H9 (cell line): ENCODE results near the gene ACTN3. TPM values are rescaled to one million over a fixed set of nuclear protein-coding genes. Genes with fewer than 3 reads are reported as not detected.

Source experiments
- DNase-seq: peaks from one replicate; pipeline ENCODE4 v3.0.0-alpha.2; 2017
- H2AFZ ChIP-seq: one replicate; pipeline ENCODE4 v1.6.1; 2013; ENCODE audit warnings: mild to moderate bottlenecking, low read length, control low read depth, moderate library complexity
- H2AK5ac ChIP-seq: 2 replicates; pipeline ENCODE4 v1.6.1; 2013; ENCODE audit warnings: low read length, control low read depth, mixed read lengths; ENCODE audit not compliant: insufficient read length
- H2BK120ac ChIP-seq: one replicate; pipeline ENCODE4 v1.6.1; 2013; ENCODE audit warnings: low read depth, mild to moderate bottlenecking, low read length, control low read depth, inconsistent platforms; ENCODE audit not compliant: poor library complexity, severe bottlenecking
- H2BK12ac ChIP-seq: 2 replicates; pipeline ENCODE4 v1.6.1; 2013; ENCODE audit warnings: low read length, control low read depth, mixed read lengths, low read depth; ENCODE audit not compliant: insufficient read length
- H2BK15ac ChIP-seq: 2 replicates; pipeline ENCODE4 v1.6.1; 2013; ENCODE audit warnings: low read depth, low read length, control low read depth
- H2BK20ac ChIP-seq: one replicate; pipeline ENCODE4 v1.6.1; 2013; ENCODE audit warnings: low read depth, mild to moderate bottlenecking, low read length, control low read depth, inconsistent platforms; ENCODE audit not compliant: poor library complexity, severe bottlenecking
- H2BK5ac ChIP-seq: 2 replicates; pipeline ENCODE4 v1.6.1; 2013; ENCODE audit warnings: low read length, control low read depth, mixed read lengths; ENCODE audit not compliant: insufficient read length
- H3K14ac ChIP-seq: 2 replicates; pipeline ENCODE4 v1.6.1; 2013; ENCODE audit warnings: low read length, control low read depth; ENCODE audit not compliant: insufficient read depth
- H3K18ac ChIP-seq: 2 replicates; pipeline ENCODE4 v1.6.1; 2013; ENCODE audit warnings: low read depth, mild to moderate bottlenecking, mixed read lengths, low read length, control low read depth; ENCODE audit not compliant: insufficient read length
- H3K23ac ChIP-seq: 2 replicates; pipeline ENCODE4 v1.6.1; 2013; ENCODE audit warnings: low read length, control low read depth, mixed read lengths, low read depth; ENCODE audit not compliant: insufficient read length
- H3K23me2 ChIP-seq: 2 replicates; pipeline ENCODE4 v1.6.1; 2013; ENCODE audit warnings: low read depth, mild to moderate bottlenecking, mixed read lengths, low read length, control low read depth; ENCODE audit not compliant: insufficient read length, poor library complexity, severe bottlenecking
- H3K27ac ChIP-seq: 2 replicates; pipeline ENCODE4 v1.5.1; 2013; ENCODE audit warnings: low read length, control low read depth, mixed read lengths, low read depth; ENCODE audit not compliant: insufficient read length
- H3K27me3 ChIP-seq: 2 replicates; pipeline ENCODE4 v1.6.1; 2013; ENCODE audit warnings: low read length, control low read depth, inconsistent platforms; ENCODE audit not compliant: insufficient read depth
- H3K4ac ChIP-seq: 2 replicates; pipeline ENCODE4 v1.6.1; 2013; ENCODE audit warnings: low read depth, mild to moderate bottlenecking, control low read depth, inconsistent platforms, low read length, moderate library complexity
- H3K4me1 ChIP-seq: 2 replicates; pipeline ENCODE4 v1.6.1; 2013; ENCODE audit warnings: low read length, control low read depth, inconsistent platforms; ENCODE audit not compliant: insufficient read depth
- H3K4me2 ChIP-seq: 2 replicates; pipeline ENCODE4 v1.6.1; 2013; ENCODE audit warnings: low read length, control low read depth, mixed read lengths; ENCODE audit not compliant: insufficient read length, insufficient read depth
- H3K56ac ChIP-seq: 2 replicates; pipeline ENCODE4 v1.6.1; 2013; ENCODE audit warnings: low read depth, mild to moderate bottlenecking, mixed read lengths, low read length, control low read depth; ENCODE audit not compliant: insufficient read length
- H3K79me1 ChIP-seq: 2 replicates; pipeline ENCODE4 v1.6.1; 2013; ENCODE audit warnings: low read depth, mild to moderate bottlenecking, moderate library complexity, low read length, control low read depth, inconsistent platforms; ENCODE audit not compliant: insufficient read depth, poor library complexity, severe bottlenecking
- H3K79me2 ChIP-seq: 2 replicates; pipeline ENCODE4 v1.6.1; 2013; ENCODE audit warnings: low read length, control low read depth, inconsistent platforms; ENCODE audit not compliant: insufficient read depth
- H3K9ac ChIP-seq: 2 replicates; pipeline ENCODE4 v1.6.1; 2013; ENCODE audit warnings: low read length, control low read depth, mixed read lengths; ENCODE audit not compliant: insufficient read length; ENCODE audit errors: extremely low read depth
- H3K9me3 ChIP-seq: one replicate; pipeline ENCODE4 v1.6.1; 2013; ENCODE audit warnings: low read depth, low read length, inconsistent platforms; ENCODE audit not compliant: control insufficient read depth
- H3T11ph ChIP-seq: one replicate; pipeline ENCODE4 v1.6.1; 2013; ENCODE audit warnings: mild to moderate bottlenecking, low read length, control low read depth, inconsistent platforms
- H4K20me1 ChIP-seq: one replicate; pipeline ENCODE4 v1.6.1; 2013; ENCODE audit not compliant: control insufficient read depth, insufficient read length, insufficient read depth
- H4K5ac ChIP-seq: 2 replicates; pipeline ENCODE4 v1.6.1; 2013; ENCODE audit warnings: low read depth, mild to moderate bottlenecking, mixed read lengths, low read length, control low read depth; ENCODE audit not compliant: insufficient read length
- H4K8ac ChIP-seq: replicated peaks from 2 replicates; pipeline ENCODE4 v1.6.1; 2013; ENCODE audit warnings: low read length, control low read depth, mixed read lengths, low read depth; ENCODE audit not compliant: insufficient read length
- H4K91ac ChIP-seq: 2 replicates; pipeline ENCODE4 v1.6.1; 2013; ENCODE audit warnings: low read depth, mild to moderate bottlenecking, moderate library complexity, mixed read lengths, low read length, control low read depth; ENCODE audit not compliant: insufficient read length
- H3K27ac Mint-ChIP-seq, 3 experiments: 2 replicates in 2 of 3; 3 replicates in 1 of 3; pipeline ENCODE4 v1.8.0; 2020 to 2021; ENCODE audit warnings: mixed read lengths in 3 of 3, mild to moderate bottlenecking in 1 of 3, moderate library complexity in 1 of 3
- H3K27me3 Mint-ChIP-seq: 2 replicates; pipeline ENCODE4 v1.8.0; 2021; ENCODE audit warnings: low read depth, mild to moderate bottlenecking, moderate library complexity, mixed read lengths
- H3K36me3 Mint-ChIP-seq, 3 experiments: 2 replicates in 2 of 3; 3 replicates in 1 of 3; pipeline ENCODE4 v1.8.0; 2020 to 2021; ENCODE audit warnings: low read depth in 3 of 3, mixed read lengths in 3 of 3; ENCODE audit not compliant: insufficient read depth in 1 of 3
- H3K4me1 Mint-ChIP-seq, 2 experiments: 2 replicates each; pipeline ENCODE4 v1.8.0; 2020; ENCODE audit warnings: mixed read lengths in 2 of 2
- H3K4me3 Mint-ChIP-seq, 2 experiments: 2 replicates in 1 of 2; 3 replicates in 1 of 2; pipeline ENCODE4 v1.8.0; 2020 to 2021; ENCODE audit warnings: mild to moderate bottlenecking in 2 of 2, mixed read lengths in 2 of 2, moderate library complexity in 1 of 2
- H3K9me3 Mint-ChIP-seq, 2 experiments: 2 replicates in 1 of 2; 3 replicates in 1 of 2; pipeline ENCODE4 v1.8.0; 2020; ENCODE audit warnings: mild to moderate bottlenecking in 2 of 2, mixed read lengths in 2 of 2, moderate library complexity in 1 of 2
- WGBS: extraction: QIAGEN DNeasy Blood & Tissue Kit; methylation state at CpG from one replicate; pipeline ENCODE4 v1.1.7; 2013; ENCODE audit warnings: missing lambda C conversion rate, low lambda C conversion rate, mixed read lengths; ENCODE audit not compliant: insufficient read length; ENCODE audit errors: extremely low coverage; 5-methylcytosine and 5-hydroxymethylcytosine counted together
- total RNA-seq: library from RNA; stranded (reverse); gene quantifications from 2 replicates; pipeline ENCODE4 v1.2.1, GENCODE V29; 2021
- TF ChIP-seq, protein P1 (sequence below): fragments of 200-600 bp; sonication (generic); conservative IDR thresholded peaks from 3 replicates; pipeline ENCODE4 v1.8.0; 2021; ENCODE audit warnings: antibody characterized with exemption, mild to moderate bottlenecking

ACTN3 gene
- total RNA-seq, 1 experiment from 2014 or later = 45.7 TPM

DNA sequence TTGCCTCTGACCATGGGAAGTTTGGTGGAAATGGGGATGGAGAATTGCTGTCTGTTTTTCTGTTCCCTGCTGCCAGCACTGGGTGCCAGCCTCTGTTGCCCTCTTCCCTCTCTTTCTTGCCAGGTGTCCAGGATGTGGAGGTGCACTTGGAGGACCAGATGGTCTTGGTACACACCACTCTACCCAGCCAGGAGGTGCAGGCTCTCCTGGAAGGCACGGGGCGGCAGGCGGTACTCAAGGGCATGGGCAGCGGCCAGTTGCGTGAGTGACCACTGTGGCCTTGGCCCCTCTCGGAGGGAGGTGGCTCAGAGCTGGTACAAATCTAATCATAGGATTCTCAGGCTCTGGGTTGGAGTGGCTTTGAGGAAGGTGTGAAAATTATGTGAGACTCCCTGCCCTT, 52.3 kb downstream of the ACTN3 start:
- H3K9ac ChIP-seq = no peak overlapping the region
- H2BK12ac ChIP-seq = no peak overlapping the region
- Mint-ChIP-seq H3K27me3 (no peaks in the 10 kb centered on the region), H3K36me3 (peaks cover 2 to 58% (median 34%) of the 10 kb centered on the region in 3 experiments; a peak in 6 of 7 replicates), H3K9me3 (no peaks in the 10 kb centered on the region), H3K4me1 (peaks cover 0 to 6% of the 10 kb centered on the region in 2 experiments; a peak in 2 of 4 replicates), H3K27ac (no peak overlapping the region; a peak in 1 of 7 replicates), H3K4me3 (no peak overlapping the region)
- H2AK5ac ChIP-seq = no peak overlapping the region
- H3K18ac ChIP-seq = no peak overlapping the region
- H4K20me1 ChIP-seq = no peaks in the 10 kb centered on the region
- H3K27ac ChIP-seq = no peak overlapping the region
- H2BK120ac ChIP-seq = no peak overlapping the region
- no peak overlapping the region for H3K14ac ChIP-seq
- H3K27me3 ChIP-seq = no peaks in the 10 kb centered on the region
- DNase-seq = no peak
- H2BK15ac ChIP-seq = no peak overlapping the region
- H2AFZ ChIP-seq = no peak overlapping the region
- H2BK5ac ChIP-seq = no peak overlapping the region
- no peak overlapping the region for H3K4me2 ChIP-seq
- no peaks in the 10 kb centered on the region for H3K23me2 ChIP-seq
- no peak overlapping the region for H4K5ac ChIP-seq
- TF ChIP-seq, protein P1, sequence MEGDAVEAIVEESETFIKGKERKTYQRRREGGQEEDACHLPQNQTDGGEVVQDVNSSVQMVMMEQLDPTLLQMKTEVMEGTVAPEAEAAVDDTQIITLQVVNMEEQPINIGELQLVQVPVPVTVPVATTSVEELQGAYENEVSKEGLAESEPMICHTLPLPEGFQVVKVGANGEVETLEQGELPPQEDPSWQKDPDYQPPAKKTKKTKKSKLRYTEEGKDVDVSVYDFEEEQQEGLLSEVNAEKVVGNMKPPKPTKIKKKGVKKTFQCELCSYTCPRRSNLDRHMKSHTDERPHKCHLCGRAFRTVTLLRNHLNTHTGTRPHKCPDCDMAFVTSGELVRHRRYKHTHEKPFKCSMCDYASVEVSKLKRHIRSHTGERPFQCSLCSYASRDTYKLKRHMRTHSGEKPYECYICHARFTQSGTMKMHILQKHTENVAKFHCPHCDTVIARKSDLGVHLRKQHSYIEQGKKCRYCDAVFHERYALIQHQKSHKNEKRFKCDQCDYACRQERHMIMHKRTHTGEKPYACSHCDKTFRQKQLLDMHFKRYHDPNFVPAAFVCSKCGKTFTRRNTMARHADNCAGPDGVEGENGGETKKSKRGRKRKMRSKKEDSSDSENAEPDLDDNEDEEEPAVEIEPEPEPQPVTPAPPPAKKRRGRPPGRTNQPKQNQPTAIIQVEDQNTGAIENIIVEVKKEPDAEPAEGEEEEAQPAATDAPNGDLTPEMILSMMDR = no peak
- H4K8ac ChIP-seq = no peak overlapping the region
- no peak overlapping the region for H3T11ph ChIP-seq
- H3K9me3 ChIP-seq = no peaks in the 10 kb centered on the region
- H3K79me1 ChIP-seq = no peaks in the 10 kb centered on the region
- H3K56ac ChIP-seq = no peak overlapping the region
- no peaks in the 10 kb centered on the region for H3K4me1 ChIP-seq
- no peak overlapping the region for H3K23ac ChIP-seq
- H3K4ac ChIP-seq = no peak overlapping the region
- H3K79me2 ChIP-seq = no peaks in the 10 kb centered on the region
- no peak overlapping the region for H2BK20ac ChIP-seq
- WGBS = no CpG with 5 or more reads among the region's 6 CpGs
- no peak overlapping the region for H4K91ac ChIP-seq
